Measurements from ENCODE around the gene RNF208. TPM values are rescaled to one million over a fixed set of nuclear protein-coding genes. Genes with fewer than 3 reads are reported as not detected.

The RNF208 gene
- total and polyA plus RNA-seq, 9 of the 15 experiments (the other 6 are each of a cell fraction or from before 2014, with no cell fraction given): 0.15 to 6.9 (median 0.50) TPM; not detected in 2

GRCh38 chr9:137241490-137242268, 19.6 kb upstream of the RNF208 start (continued):
- no peak for TF ChIP-seq GMEB1 (CRISPR knock-in tag; IDR thresholded peaks at IDR 0.05)
- TF ChIP-seq SREBF2 (CRISPR knock-in tag; IDR thresholded peaks at IDR 0.05): no peak
- TF ChIP-seq ZKSCAN8 (CRISPR knock-in tag; IDR thresholded peaks at IDR 0.05): no peak
- no peak for TF ChIP-seq FOXK2 (conservative IDR thresholded peaks at IDR 0.05 in 1 of 2, IDR thresholded peaks at IDR 0.05 in 1 of 2; ENCODE audit: low read depth in 2 of 2)
- TF ChIP-seq MAX (CRISPR knock-in tag; IDR thresholded peaks at IDR 0.05): no peak
- TF ChIP-seq ZNF134 (CRISPR knock-in tag; conservative IDR thresholded peaks at IDR 0.05): no peak
- no peak for TF ChIP-seq MAFG (tag; conservative IDR thresholded peaks at IDR 0.05)
- no peak for TF ChIP-seq ZNF586 (CRISPR knock-in tag; conservative IDR thresholded peaks at IDR 0.05)
- no peak for TF ChIP-seq TRIM24 (IDR thresholded peaks at IDR 0.05)
- no peak for TF ChIP-seq VEZF1 (CRISPR knock-in tag; IDR thresholded peaks at IDR 0.05)
- peak; percentile 31; the same call in 1 of the 2 replicates for TF ChIP-seq TFAP4 (CRISPR knock-in tag; IDR thresholded peaks at IDR 0.05; ENCODE audit: borderline replicate concordance)
- no peak for TF ChIP-seq ZNF384 (IDR thresholded peaks at IDR 0.05; ENCODE audit: low read depth, low read length)
- TF ChIP-seq PHTF2 (CRISPR knock-in tag; IDR thresholded peaks at IDR 0.05): no peak
- TF ChIP-seq CEBPG (CRISPR knock-in tag; IDR thresholded peaks at IDR 0.05): no peak
- no peak for TF ChIP-seq CEBPG (tag; conservative IDR thresholded peaks at IDR 0.05 in 1 of 2, IDR thresholded peaks at IDR 0.05 in 1 of 2)
- TF ChIP-seq AFF1 (IDR thresholded peaks at IDR 0.05; ENCODE audit: low read depth in 1 of 2, partially characterized antibody in 2 of 2): no peak
- no peak for TF ChIP-seq HSF4 (CRISPR knock-in tag; IDR thresholded peaks at IDR 0.05; ENCODE audit: borderline replicate concordance)
- TF ChIP-seq MXD1 (CRISPR knock-in tag; IDR thresholded peaks at IDR 0.05; ENCODE audit: borderline replicate concordance, poor library complexity, severe bottlenecking): no peak

All from K562 (cell line).